CD14-positive monocyte (primary cell): ENCODE measurements around the gene MYNN. TPM values are rescaled to one million over a fixed set of nuclear protein-coding genes. Genes with fewer than 3 reads are reported as not detected.

Source experiments
- DNase-seq, 3 donors: peaks; one replicate each; pipeline ENCODE4 v3.0.0-alpha.2; 2011 to 2022
- H2AFZ ChIP-seq: 2 replicates; pipeline ENCODE4 v1.6.0; 2012; ENCODE audit warnings: mild to moderate bottlenecking, low read depth, low read length, inconsistent platforms; ENCODE audit not compliant: insufficient read depth, poor library complexity, severe bottlenecking
- H3K27ac ChIP-seq, 2 donors: 1 replicate in 1 of 2; 2 replicates in 1 of 2; pipeline ENCODE4 v1.5.1; 2012 to 2013; ENCODE audit warnings: low read length in 2 of 2, control low read depth in 1 of 2, inconsistent platforms in 1 of 2, low read depth in 1 of 2, mild to moderate bottlenecking in 1 of 2
- H3K27me3 ChIP-seq, 2 donors: one replicate each; pipeline versions ENCODE4 v1.6.0 to v1.6.1; 2011 to 2013; ENCODE audit warnings: low read length in 2 of 2; ENCODE audit not compliant: control insufficient read depth in 2 of 2, insufficient read depth in 2 of 2
- H3K36me3 ChIP-seq, 2 donors: replicated peaks in 1 of 2; 1 replicate in 1 of 2; 2 replicates in 1 of 2; pipeline versions ENCODE4 v1.5.1 to v1.6.1; 2012 to 2013; ENCODE audit warnings: low read length in 2 of 2, control low read depth in 1 of 2, inconsistent platforms in 1 of 2, mild to moderate bottlenecking in 1 of 2; ENCODE audit not compliant: insufficient read depth in 2 of 2, control insufficient read depth in 1 of 2
- H3K4me1 ChIP-seq, 2 donors: 1 replicate in 1 of 2; 2 replicates in 1 of 2; pipeline versions ENCODE4 v1.5.1 to v1.6.1; 2012 to 2013; ENCODE audit warnings: low read length in 2 of 2, control low read depth in 1 of 2, inconsistent platforms in 1 of 2, mild to moderate bottlenecking in 1 of 2, moderate library complexity in 1 of 2; ENCODE audit not compliant: insufficient read depth in 2 of 2, control insufficient read depth in 1 of 2
- H3K4me2 ChIP-seq: replicated peaks from 2 replicates; pipeline ENCODE3; 2012; ENCODE audit warnings: low read length, moderate library complexity, mild to moderate bottlenecking; ENCODE audit not compliant: poor library complexity, severe bottlenecking; ENCODE audit errors: extremely low read depth
- H3K4me3 ChIP-seq, 3 experiments: fragments of 200-600 bp in 1 of 3; sonication (generic) in 1 of 3; replicated peaks in 1 of 3; 1 replicate in 2 of 3; 2 replicates in 1 of 3; pipeline ENCODE4 v1.5.1; 2011 to 2013; ENCODE audit warnings: low read length in 3 of 3, mild to moderate bottlenecking in 3 of 3, control low read depth in 2 of 3, low read depth in 2 of 3, inconsistent platforms in 1 of 3, moderate library complexity in 1 of 3
- H3K79me2 ChIP-seq: 2 replicates; pipeline ENCODE4 v1.6.0; 2012; ENCODE audit warnings: mild to moderate bottlenecking, control low read depth, inconsistent platforms, low read length, moderate library complexity; ENCODE audit not compliant: insufficient read depth
- H3K9ac ChIP-seq: 2 replicates; pipeline ENCODE4 v1.6.0; 2017; ENCODE audit warnings: low read length, mild to moderate bottlenecking; ENCODE audit not compliant: insufficient read depth, poor library complexity, severe bottlenecking
- H3K9me3 ChIP-seq, 2 donors: replicated peaks in 1 of 2; 1 replicate in 1 of 2; 2 replicates in 1 of 2; pipeline versions ENCODE4 v1.5.1 to v1.6.1; 2012 to 2013; ENCODE audit warnings: low read length in 2 of 2, control low read depth in 1 of 2; ENCODE audit not compliant: control insufficient read depth in 1 of 2, insufficient read depth in 1 of 2
- H4K20me1 ChIP-seq: 2 replicates; pipeline ENCODE4 v1.6.0; 2012; ENCODE audit warnings: mild to moderate bottlenecking, low read length, control low read depth, moderate library complexity; ENCODE audit not compliant: insufficient read depth
- H3K27ac Mint-ChIP-seq, 7 donors: one replicate each; pipeline ENCODE4 v1.8.0; 2020; ENCODE audit warnings: mild to moderate bottlenecking in 7 of 7, mixed read lengths in 7 of 7, moderate library complexity in 6 of 7, inconsistent platforms in 2 of 7
- H3K27me3 Mint-ChIP-seq, 3 donors: one replicate each; pipeline ENCODE4 v1.8.0; 2021 to 2022; ENCODE audit warnings: low read depth in 3 of 3, mild to moderate bottlenecking in 3 of 3, mixed read lengths in 3 of 3, moderate library complexity in 3 of 3, inconsistent platforms in 1 of 3
- H3K36me3 Mint-ChIP-seq, 2 donors: one replicate each; pipeline ENCODE4 v1.8.0; 2020; ENCODE audit warnings: mixed read lengths in 2 of 2, inconsistent platforms in 1 of 2, mild to moderate bottlenecking in 1 of 2
- H3K4me1 Mint-ChIP-seq: one replicate; pipeline ENCODE4 v1.8.0; 2020; ENCODE audit warnings: mild to moderate bottlenecking, mixed read lengths
- H3K4me3 Mint-ChIP-seq, 2 donors: one replicate each; pipeline ENCODE4 v1.8.0; 2020; ENCODE audit warnings: mild to moderate bottlenecking in 2 of 2, mixed read lengths in 2 of 2, moderate library complexity in 1 of 2
- H3K9me3 Mint-ChIP-seq, 7 donors: one replicate each; pipeline ENCODE4 v1.8.0; 2020 to 2022; ENCODE audit warnings: mixed read lengths in 7 of 7, mild to moderate bottlenecking in 6 of 7, moderate library complexity in 6 of 7, inconsistent platforms in 2 of 7
- CTCF ChIP-seq: fragments of 200-600 bp; IDR thresholded peaks from one replicate; pipeline ENCODE4 v1.8.0; 2022; ENCODE audit warnings: antibody characterized with exemption, mild to moderate bottlenecking
- WGBS: methylation state at CpG from one replicate; pipeline ENCODE4 v1.1.5; 2013; ENCODE audit warnings: missing lambda C conversion rate; ENCODE audit not compliant: insufficient coverage; 5-methylcytosine and 5-hydroxymethylcytosine counted together
- intact Hi-C, 2 donors: fragments of 100-400 bp; cut with micrococcal nuclease; formaldehyde crosslinking; loops; one replicate each; pipeline versions ENCODE4 v1.15.0 to v1.15.1; 2023
- polyA plus RNA-seq, 3 donors: library from polyadenylated mRNA; depleted of rRNA in 1 of 3; unstranded in 2 of 3; stranded (reverse) in 1 of 3; fragments of 300-500 nt in 2 of 3; fragments of >200 nt in 1 of 3; fragmentation: Illumina TruSeq in 2 of 3; gene quantifications; 1 replicate in 2 of 3; 2 replicates in 1 of 3; pipeline ENCODE4 v1.2.3, GENCODE V29; 2012 to 2021

The MYNN gene
- polyA plus RNA-seq, 3 donors: 6.3 to 9.0 (median 8.7) TPM

DNA sequence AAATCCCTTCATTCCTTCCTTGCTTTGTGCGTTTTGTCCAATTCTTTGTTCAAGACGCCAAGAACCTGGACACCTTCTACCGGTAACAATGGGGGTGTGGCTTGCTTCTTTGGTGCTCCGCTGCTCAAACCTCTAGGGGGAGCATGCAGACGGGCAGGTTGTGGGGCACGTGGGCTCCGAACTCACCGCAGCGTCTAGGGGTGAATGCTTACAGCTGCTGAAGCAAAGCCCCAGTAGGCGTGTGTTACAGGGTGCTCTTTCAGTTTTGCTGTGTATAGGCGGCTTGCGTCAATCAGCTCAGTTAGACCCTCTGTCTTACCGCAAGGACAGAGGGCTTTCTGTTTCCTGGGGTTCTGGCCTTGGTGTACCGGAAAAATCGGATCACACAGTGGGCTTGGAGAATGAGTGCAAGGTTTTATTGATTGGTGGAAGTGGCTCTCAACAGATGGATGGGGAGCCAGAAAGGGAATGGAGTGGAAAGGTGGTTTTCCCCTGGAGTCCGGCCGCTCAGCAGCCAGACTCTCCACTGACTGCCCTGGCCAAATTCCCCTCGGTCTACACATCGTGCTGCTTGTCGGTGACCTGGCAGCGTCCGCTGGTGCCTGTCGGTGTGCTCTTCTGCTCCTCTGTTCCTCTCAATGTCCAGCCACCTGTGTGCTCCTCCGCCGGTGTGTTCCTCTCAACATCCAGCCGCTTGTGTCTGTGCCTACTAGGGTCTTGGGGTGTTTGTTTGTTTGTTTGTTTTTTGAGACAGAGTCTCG is 40.7 kb downstream of the MYNN start:
- Mint-ChIP-seq H3K36me3 (no peaks in the 10 kb centered on the region), H3K4me3 (peak overlapping the region; percentile 89 to 96), H3K27ac (peak overlapping the region in 4 of 7 donors; percentile 54 to 85 (median 59)), H3K27me3 (peaks cover 0 to 4% (median 2%) of the 10 kb centered on the region in 3 donors), H3K4me1 (peaks cover 27% of the 10 kb centered on the region), H3K9me3 (peaks cover 6 to 20% (median 11%) of the 10 kb centered on the region in 7 donors)
- Histone ChIP-seq H3K36me3 (no peaks in the 10 kb centered on the region), H3K4me3 (peak overlapping the region; percentile 50 to 75 (median 59)), H4K20me1 (no peaks in the 10 kb centered on the region), H3K4me2 (peak overlapping the region; percentile 87), H3K9me3 (peaks cover 0 to 8% of the 10 kb centered on the region in 2 donors), H3K79me2 (no peaks in the 10 kb centered on the region), H3K9ac (peak overlapping the region; percentile 65), H2AFZ (peak overlapping the region; percentile 94), H3K27ac (peak overlapping the region in 1 of 2 donors; percentile 6), H3K4me1 (peaks cover 26 to 31% of the 10 kb centered on the region in 2 donors), H3K27me3 (peaks cover 0 to 3% of the 10 kb centered on the region in 2 donors)
- peak; percentile 64 for TF ChIP-seq CTCF
- 37% methylated on average over 21 of the region's 27 CpGs for WGBS
- intact Hi-C loops: no loop called here
- DNase-seq: peak; percentile 14 to 41 (median 17)

DNA sequence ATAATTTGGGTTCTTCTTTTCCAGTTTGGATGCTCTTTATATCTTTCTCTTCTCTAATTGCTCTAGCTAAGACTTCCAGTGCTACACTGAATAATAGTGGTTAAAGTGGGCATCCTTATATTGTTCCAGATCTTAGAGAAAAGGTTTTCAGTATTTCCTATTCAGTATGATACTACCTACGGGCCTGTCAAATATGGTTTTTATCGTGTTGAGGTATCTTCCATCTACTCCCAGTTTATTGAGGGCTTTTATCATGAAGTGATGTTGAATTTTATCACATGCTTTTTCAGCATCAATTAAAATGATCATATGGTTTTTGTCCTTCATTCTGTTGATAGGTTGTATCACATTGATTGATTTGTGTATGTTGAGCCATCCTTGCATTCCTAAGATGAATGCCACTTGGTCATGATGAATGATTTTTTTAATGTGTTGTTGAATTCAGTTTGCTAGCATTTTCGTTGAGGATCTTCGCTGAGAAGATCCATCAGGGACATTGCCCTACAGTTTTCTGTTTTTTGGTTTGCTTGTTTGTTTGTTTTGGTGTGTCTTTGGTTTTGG is 42.5 kb downstream of the MYNN start:
- Histone ChIP-seq H3K4me2 (no peak overlapping the region), H2AFZ (no peak overlapping the region), H3K79me2 (no peaks in the 10 kb centered on the region), H3K4me3 (no peak overlapping the region), H3K36me3 (no peaks in the 10 kb centered on the region), H4K20me1 (no peaks in the 10 kb centered on the region), H3K27me3 (peaks cover 0 to 3% of the 10 kb centered on the region in 2 donors), H3K27ac (no peak overlapping the region), H3K9ac (no peak overlapping the region), H3K4me1 (peaks cover 26 to 31% of the 10 kb centered on the region in 2 donors), H3K9me3 (peaks cover 0 to 8% of the 10 kb centered on the region in 2 donors)
- TF ChIP-seq CTCF: no peak
- H3K27me3 Mint-ChIP-seq: peaks cover 0 to 4% (median 2%) of the 10 kb centered on the region in 3 donors
- no peak for DNase-seq
- no peaks in the 10 kb centered on the region for H3K36me3 Mint-ChIP-seq
- no peak overlapping the region for H3K27ac Mint-ChIP-seq
- H3K4me3 Mint-ChIP-seq: no peak overlapping the region
- H3K4me1 Mint-ChIP-seq: peaks cover 27% of the 10 kb centered on the region
- 85% methylated on average over 2 of the region's 4 CpGs for WGBS
- peaks cover 6 to 20% (median 11%) of the 10 kb centered on the region in 7 donors for H3K9me3 Mint-ChIP-seq
- intact Hi-C loops: no loop called here
